SHP77 treated with DMSO at 0.1 percent for 48 hours (cell line): ENCODE data around the gene ZNF573.
"Not testable (repeated sequence)": the region's sequence is repeated elsewhere in the genome, so short reads cannot be mapped to it uniquely, and the experiment has no call there.

Experiments
- DNase-seq: peaks from one replicate; lab custom pipeline; 2025; lab: John Stamatoyannopoulos, UW

Gene ZNF573

DNA sequence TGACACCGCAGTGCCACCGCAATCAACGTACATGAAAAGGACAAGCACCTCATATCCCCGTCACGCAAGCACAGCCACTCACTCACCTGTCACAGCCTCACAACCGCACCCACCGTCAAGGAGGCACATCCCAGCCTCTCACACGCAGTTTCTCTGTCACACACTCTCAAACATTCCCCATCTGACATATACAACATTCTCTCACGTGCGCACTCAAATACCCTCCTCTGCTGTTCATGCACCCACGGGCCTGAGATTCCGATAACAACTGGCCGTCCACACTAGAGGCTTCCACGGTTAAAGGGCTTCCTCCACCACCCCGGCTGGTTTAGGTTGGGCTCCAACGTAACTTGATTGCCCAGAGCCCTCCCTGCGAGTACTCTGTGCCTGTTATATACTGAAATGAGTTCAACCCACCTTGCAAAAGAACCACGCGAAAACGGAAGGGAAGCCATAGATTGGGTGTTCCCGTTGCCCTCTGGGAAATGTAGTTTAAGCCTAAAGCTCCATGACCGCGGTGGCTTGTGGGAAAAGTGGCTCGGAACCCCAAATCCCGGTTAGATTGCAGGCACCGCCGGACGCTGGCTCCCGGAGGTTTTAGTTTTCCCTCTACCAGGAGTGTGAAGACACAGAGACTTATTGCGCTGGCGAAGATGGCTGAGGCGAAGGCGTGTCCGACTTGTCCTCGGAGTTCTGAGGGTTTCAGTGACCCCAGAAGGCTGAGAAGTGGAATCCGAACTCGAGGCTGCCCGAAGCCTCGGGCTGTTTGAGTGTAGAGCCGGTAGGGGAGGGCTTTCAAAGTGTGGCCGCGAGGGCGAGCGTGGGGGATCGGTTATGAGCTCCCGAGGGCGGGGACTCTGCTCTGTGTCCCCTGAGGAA, at the start of gene ZNF573:
Gene ZNF573 (minus strand): TSS at position 460 of the 879 bp plus-strand sequence. CDS start 5,857 bp downstream, outside the sequence.
- DNase-seq, result peak; percentile 88

DNA sequence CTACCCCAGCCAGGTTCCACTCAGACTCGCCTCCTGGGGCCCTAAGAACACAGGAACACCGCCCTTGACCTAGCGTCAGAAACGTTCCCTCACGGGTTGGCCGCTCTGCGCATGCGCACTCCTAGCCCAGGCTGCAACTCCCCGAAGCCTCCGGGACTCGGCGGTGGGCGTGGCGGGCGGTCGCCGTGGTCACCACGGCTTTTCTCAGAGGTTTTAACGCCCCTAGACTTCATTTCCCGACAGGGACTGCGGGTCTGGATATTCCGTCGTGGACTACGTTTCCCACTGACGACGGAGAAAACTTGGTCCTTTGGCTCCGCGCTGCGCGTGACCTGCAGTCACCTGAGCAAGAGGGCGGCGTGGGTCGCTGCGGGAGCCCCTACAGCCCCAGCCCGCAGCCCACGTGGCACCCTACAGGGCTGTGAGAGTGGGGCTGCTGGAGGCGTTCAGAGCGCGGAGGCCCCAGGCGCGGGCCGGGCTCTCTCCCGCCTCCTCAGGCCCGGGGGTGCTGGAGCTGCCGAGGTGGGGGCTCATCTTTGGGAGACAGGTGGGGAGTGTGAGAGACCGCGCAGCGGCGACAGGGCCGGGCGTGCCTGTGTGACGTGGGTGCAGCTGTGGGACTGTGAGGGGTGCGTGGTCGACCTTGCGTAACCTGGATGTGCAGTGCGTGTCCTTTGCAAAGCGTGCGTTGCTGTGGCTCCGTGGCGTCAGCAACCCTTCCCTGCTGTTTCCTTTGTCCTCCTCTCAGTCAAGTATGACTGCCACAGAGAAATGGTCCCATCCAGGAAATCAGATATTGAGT, 38.0 kb upstream of the ZNF573 start:
- DNase-seq, result no peak

DNA sequence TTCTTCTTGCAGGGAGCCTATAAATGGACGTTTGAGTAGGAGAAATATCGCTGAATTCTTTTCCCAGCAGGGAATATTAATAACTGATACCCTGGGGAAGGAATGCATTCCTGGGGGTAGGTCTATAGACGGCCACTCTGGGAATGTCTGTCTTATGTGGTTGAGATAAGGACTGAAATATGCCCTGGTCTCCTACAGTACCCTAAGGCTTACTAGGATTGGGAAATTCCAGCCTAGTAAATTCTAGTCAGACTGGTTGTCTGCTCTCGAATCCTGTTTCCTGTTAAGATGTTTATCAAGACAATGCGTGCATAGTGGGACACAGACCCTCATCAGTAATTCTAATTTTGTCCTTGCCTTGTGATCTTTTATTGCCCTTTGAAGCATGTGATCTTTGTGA, 36.2 kb upstream of the ZNF573 start:
- DNase-seq, result not testable (repeated sequence)

DNA sequence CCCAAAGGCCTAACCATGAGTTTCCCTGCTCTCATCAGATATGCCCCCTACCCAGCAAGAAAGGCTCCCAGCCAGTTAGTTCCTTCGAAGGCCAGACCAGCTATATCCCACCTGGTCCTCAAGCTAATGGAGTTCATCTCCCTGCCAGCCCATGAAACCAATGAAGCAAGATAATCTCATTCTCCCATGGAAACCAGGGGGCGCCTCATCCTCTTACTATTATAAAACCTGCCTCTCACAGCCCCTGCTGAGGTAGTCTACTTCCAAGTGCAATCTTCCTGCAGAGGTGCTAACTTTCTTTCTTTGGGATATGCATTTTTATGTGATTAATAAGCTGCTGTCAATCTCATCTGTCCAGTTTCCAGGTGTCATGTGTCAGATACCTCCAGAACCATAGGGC, 34.0 kb upstream of the ZNF573 start:
- no peak for DNase-seq

DNA sequence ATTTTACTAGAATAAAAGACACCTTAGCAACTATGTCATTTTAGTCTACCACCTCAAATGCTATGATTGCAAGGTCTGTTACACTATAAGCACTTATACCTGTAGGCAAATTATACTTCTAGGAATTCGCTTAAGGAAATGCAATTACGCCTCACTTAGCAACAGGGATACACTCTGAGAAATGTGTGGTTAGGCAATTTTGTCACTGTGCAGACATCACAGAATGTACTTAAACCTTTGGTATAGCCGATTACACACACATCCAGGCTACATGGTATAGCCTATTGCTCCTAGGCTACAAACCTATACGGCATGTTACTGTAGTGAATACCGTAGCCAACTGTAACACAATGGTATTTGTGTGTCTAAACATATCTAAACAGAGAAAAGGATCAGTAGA, 30.0 kb upstream of the ZNF573 start:
- DNase-seq, result no peak

DNA sequence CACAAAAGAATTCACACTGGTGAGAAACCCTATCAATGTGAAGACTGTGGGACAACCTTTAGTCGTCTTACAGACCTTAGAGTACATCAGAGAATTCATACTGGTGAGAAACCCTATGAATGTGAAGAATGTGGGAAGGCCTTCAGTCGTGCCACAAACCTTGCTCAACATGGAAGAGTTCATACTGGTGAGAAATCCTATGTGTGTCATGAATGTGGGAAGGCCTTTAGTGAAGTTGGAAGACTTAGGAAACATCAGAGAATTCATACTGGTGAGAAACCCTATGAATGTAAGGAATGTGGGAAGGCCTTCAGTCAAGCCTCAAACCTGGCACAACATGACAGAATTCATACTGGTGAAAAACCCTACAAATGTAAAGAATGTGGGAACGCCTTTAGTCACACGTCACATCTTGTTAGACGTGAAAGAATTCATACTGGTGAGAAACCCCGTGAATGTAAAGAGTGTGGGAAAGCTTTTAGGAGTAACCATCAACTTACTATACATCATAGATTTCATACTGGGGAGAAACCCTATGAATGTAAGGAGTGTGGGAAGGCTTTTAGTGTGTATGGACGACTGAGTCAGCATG, 24.0 kb upstream of the ZNF573 start:
- no peak for DNase-seq

DNA sequence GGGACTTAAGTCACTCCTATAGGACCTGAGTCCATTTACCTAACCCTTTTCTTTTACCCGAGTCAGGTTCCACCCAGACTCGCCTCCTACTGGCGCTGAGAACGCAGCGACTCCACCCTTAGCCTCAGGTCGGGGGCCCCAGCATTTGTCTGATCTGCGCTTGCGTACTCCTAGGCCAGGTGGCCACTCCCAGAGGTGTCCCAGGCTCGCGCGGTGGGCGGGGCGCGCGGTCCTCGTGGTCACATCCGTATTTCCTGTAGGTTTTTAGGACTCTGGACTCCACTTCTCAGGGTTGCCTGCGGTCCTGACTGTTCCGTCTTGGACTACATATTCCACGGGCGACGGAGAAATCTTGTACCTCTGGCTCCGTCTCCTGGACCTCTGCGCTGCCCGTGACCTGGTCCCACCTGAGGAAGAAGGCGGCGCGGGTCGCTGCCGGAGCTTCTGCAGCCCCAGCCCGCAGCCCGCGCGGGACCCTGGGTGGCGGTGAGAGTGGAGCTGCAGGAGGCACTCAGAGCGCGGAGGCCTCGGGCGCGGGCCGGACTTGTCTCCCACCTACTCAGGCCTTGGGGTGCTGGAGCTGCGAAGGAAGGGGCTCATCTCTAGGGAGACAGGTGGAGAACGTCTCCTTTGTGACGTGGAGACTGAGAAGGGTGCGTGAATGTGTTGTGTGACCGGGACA, 11.0 kb upstream of the ZNF573 start:
- DNase-seq, result no peak

DNA sequence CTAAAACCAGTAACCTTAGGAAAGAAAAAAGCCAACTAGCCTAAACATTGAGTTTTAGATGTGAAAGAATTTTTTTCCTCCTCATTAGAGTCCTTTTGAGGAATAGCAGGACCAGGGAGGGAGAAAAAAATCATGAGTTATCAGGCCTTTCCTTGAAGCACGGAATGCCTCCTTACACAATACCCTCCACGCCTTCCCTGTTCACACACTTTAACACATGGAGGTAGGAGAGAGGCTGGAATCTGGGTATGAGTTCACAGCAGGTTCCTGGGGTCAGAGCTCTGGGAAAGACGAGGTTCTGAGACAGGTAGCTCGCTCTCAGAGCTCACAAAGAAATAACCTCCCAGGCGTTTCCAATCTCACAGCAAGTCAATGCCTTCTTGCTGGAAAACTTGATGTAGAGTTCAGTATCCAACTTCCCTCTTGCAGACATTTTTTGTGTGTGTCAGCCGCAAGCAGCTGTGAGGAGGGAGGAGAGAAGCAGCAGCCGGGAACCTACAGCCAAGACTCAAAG, 716 bp downstream of the ZNF573 start:
- DNase-seq, result no peak

DNA sequence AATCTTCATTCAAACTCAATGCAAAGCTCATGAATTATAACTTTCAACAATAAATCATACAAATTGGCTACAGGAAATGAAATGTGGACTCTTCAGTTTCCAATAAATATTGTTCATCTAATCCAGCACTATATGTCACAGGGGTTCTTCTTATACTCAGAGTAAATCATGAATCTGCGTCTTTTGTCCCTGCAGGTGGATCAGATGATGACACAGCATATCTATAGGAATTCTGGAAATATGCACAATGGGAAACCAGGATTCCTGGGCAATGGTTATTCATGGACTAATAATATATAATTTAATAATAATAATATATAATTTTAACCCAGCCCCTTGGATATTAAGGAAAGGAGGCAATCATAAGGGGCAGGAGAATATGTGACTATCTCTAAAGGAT, 8.4 kb downstream of the ZNF573 start:
- no peak for DNase-seq

DNA sequence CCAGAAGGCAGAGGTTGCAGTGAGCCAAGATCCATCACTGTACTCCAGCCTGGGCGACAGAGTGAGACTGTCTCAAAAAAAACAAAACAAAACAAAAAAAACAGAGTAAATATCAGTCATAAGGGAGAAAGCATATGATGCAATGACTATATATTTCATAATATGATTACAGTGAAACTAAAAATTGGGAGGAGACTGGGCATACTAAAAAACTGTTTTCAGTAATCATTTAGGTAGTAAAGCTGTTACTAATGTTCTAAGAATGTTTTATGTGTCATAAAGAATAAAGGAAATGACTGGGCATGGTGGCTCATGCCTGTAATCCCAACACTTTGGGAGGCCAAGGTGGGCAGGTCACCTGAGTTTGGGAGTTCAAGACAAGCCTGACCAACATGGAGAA, 15.9 kb downstream of the ZNF573 start:
- no peak for DNase-seq

DNA sequence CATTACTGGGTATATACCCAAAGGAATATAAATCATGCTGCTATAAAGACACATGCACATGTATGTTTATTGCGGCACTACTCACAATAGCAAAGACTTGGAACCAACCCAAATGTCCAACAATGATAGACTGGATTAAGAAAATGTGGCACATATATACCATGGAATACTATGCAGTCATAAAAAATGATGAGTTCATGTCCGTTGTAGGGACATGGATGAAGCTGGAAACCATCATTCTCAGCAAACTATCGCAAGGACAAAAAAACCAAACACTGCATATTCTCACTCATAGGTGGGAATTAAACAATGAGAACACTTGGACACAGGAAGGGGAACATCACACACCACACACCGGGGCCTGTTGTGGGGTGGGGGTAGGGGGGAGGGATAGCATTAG, 21.7 kb downstream of the ZNF573 start:
- not testable (repeated sequence) for DNase-seq

DNA sequence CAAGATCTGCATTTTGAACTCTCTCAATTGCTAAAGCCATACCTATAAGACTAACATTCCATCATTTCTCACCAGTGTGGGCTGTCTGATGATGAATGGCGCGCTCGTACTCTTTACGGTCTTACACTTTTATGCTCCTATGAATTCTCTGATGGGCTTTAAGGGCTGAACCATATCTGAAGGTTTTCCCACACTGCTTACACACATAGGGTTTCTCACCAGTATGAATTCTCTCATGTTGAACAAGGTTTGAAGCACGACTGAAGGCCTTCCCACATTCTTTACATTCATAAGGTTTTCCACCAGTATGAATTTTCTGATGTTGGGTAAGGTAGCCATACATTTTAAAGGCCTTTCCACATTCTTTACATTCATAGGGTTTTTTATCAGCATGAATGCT, 41.0 kb downstream of the ZNF573 start:
- DNase-seq, result no peak

DNA sequence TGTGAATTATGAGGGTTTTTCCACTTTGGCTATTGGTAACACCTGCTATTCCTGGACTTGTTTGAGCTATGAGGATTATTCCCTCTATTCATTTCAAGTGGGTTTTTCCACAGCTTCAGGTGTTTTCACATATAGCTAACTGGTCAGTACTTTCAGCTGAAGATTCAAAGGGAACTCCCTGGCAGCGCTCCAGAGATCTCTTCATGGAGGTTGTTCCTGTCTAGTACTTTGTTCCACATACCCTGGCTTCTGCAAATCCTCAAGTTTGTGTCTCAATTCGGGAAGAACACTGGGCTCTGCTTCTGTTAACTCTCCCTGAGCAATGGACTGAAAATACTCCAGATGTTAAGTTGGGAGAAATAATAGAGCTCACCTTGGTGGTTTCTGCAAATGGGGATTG, 54.2 kb downstream of the ZNF573 start:
- DNase-seq, result no peak

DNA sequence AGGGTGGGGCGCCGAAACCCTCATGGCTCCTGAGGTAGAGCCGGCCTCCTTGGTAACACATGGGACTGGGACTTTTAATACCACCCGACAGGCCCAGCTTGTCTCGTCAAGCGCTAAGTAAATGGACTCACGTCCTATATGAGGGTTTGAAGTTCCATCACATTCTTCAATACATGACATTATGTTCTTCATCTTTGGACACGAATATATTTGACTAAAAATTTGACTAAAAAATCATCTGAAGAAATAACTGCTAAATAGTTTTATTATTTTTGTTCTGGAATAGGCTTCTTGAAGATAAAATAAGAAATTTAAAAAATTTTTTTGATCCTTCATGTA, 59.5 kb downstream of the ZNF573 start:
- DNase-seq, result no peak

DNA sequence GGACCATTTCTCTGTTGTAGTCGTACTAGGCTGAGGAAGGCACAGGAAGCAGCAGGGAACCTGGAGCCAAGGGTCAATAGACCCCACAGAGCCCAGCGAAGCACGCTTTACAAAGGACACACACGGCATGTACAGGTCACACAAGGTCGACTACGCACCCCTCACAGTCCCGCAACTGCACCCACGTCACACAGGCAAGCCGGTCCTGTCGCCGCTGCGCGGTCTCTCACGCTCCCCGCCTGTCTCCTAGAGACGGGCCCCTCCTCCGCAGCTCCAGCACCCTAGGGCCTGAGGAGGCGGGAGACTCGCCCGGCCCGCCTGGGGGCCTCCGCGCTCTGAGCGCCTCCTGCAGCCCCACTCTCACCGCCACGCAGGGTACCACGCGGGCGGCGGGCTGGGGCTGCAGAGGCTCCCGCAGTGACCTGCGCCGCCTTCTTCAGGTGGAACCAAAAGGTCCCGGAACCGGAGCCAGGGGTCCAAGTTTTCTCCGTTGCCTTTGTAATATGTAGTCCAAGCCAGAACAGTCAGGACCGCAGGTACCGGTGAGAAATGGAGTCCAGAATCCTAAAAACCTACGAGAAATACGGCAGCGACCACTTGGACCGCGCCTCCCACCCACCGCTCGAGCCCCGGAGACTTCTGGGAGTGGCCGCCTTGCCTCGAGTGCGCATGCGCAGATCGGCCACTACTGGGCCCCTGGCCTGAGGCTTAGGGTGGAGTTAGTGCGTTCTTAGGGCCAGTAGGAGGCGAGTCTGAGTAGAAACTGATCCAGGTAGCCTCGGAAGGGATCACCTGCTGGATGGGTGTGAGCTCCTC, 60.1 kb downstream of the ZNF573 start, which contains the start of gene ZNF607:
Gene ZNF607 (minus strand): TSS at position 651 of the 816 bp plus-strand sequence. CDS start 8,143 bp downstream, outside the sequence.
- peak; percentile 95 for DNase-seq

DNA sequence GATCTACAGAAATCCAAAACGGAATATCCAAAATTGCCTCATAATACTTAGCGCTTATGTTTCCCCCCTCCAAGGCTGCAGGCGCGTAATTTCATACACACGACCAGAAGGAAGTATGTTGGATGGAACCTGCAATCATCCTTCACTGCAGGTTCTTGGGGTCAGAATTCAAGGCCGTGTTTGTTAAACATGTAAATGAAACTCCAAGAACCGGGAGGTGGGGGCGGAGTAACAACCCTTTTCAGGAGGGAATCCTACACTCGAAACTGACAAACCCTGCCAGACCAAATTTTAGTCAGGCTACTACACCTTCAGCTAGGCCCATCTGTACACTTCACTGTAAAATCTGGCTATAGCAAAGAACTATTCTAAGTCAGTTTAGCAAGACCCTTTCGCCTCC, 61.1 kb downstream of the ZNF573 start:
- no peak for DNase-seq

DNA sequence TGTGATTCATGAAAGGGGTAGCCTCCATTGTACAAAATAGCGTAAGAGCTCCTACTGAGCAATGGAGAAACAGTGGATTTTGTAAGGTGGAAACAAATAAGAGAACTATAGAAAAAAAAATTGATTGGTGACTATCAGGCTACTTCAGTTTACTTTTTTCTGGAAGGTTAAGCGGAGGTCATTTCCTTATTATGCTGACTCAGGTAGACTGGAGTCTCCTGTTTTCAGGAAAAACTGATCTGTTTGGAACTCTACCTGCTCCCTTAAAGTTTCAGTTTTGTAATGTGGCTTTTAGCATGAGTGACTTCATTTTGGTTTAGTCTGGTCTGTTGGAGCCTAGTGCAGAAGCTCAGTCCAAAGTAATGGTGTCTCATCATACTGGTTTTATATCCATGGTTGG, 63.2 kb downstream of the ZNF573 start:
- no peak for DNase-seq

DNA sequence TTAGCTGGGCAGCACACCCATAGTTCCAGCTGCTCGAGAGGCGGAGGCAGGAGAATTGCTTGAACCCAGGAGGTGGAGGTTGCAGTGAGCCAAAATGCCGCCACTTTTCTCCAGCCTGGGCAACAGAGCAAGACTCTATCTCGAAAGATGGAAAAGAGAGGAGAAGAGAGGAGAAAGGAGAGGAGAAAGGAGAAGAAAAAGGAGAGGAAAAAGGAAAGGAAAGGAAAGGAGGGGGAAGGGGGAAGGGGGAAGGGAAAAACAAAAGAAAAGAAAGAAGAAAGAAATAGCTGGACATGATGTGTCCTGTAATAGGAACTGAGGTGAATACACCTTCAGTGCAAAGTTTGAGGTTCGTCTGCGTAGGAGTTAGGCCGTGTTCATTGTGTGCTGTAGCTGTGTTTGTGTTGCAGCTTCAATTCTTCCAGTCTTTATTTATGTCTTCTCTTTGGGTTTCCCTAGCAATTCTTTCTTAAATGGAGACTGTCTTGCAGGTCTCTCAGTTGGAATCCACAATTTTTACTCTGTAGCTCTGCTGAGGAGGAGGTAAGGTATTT, 73.3 kb downstream of the ZNF573 start:
- DNase-seq, result no peak

DNA sequence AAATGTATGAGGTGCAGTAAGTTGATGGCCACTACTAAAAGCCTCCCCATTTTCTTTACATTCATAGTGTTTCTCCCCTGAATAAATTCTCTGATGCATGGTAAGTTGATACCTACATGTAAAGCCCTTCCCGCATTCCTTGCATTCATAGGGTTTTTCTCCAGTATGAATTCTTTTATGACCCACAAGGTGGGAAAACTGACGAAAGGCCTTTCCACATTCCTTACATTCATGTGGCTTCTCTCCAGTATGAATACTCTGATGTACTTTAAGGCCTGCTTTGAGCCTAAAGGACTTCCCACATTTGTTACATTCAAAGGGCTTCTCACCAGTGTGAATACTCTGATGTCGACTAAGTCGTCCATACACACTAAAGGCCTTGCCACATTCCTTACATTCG, 80.3 kb downstream of the ZNF573 start:
- no peak for DNase-seq

DNA sequence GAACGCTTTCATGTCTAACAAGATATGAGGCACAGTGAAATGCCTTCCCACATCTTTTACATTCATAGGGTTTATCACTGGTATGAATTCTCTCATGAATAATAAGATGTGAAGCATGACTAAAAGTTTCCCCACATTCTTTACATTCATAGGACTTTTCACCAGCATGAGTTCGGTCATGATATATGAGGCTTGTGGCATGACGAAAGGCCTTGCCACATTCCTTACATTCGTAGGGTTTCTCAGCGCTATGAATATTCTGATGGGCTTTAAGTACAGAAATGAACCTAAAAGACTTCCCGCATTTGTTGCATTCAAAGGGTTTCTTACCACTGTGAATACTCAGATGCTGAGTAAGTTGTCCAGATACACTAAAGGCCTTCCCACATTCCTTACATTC, 81.2 kb downstream of the ZNF573 start:
- DNase-seq, result no peak
